Measurements from ENCODE around the gene FTSJ1.
"Not testable (repeated sequence)": the region's sequence is repeated elsewhere in the genome, so short reads cannot be mapped to it uniquely, and the experiment has no call there.

GRCh38 chrX:48429606-48430005 lies 46.4 kb upstream of the FTSJ1 start:
- TF ChIP-seq CTCF (IDR thresholded peaks at IDR 0.05); EZH2 (IDR thresholded peaks at IDR 0.05; ENCODE audit: borderline replicate concordance, insufficient read depth, low read depth, low read length, poor library complexity, severe bottlenecking): not testable (repeated sequence)

All from B cell (primary cell).